Measurements from ENCODE around the gene H2BW1.
"Not testable (repeated sequence)": the region's sequence is repeated elsewhere in the genome, so short reads cannot be mapped to it uniquely, and the experiment has no call there.

H2BW1 gene

GRCh38 chrX:104013606-104014005, at the start of gene H2BW1:
Gene H2BW1, minus strand, starts transcription at chrX:104013708. Its CDS starts 132 bp downstream, at chrX:104013576.
- no peak for DNase-seq

DNA sequence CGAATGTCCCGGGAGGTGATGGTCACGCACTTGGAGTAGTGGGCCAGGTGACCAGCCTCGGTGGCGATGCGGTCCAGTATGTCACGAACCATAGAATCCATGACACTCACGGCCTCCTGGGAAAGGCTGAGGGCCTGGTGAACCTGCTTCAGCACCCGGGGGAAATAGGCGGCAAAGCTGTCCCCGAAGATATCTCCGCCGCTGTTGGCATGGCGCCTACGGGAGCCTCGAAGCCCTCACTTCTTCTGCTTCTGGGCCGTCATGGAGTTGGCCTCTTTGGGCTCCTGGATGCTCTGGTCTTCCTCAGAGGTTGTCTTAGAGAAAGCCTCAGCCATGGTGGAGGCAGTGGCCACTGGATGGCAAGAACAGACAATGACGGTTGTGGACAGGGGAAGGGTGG, 49.1 kb upstream of the H2BW1 start:
- not testable (repeated sequence) for DNase-seq

DNA sequence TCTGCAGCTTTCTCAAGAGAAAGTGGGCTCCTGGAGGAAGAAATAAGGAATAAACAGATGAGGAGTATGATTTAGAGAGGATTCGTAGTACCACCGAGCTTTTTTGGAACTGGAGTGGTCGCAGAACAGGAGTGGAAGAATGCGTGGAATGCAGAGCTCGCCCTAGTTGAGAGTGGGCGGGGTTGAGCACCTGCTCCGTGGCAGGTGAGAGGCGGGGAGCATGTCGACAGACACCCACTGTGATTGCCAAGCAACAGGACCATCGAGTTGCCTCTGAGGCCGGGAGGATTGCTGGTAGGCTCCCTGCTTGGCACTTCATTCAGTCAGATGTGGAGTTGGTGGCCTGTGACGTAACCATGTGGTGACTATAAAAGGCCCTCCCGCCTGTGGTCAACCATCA, 41.4 kb upstream of the H2BW1 start:
- DNase-seq, result not testable (repeated sequence)

- DNase-seq, result no peak
These were observed 33.7 kb upstream of the H2BW1 start for GRCh38 chrX:104047171-104047570.

DNA sequence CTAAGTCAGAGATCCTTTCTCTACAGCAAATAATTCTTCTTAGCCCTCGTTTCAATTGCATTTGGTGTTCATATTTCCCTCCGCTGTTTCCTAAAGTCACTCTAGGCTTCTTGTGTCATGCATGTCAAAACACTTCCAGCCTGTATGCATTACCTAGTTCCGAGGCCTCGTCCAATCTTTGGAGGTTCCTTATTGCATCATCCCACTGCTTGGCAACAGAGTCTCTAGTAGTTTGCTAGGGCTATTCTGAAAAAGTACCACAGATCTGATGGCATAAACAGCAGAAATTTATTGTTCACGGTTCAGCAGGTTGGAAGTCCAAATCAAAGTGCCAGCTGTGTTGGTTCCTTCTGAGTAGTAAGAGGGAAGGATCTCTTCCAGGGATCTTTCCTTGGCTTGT, 32.1 kb upstream of the H2BW1 start:
- no peak for DNase-seq

DNA sequence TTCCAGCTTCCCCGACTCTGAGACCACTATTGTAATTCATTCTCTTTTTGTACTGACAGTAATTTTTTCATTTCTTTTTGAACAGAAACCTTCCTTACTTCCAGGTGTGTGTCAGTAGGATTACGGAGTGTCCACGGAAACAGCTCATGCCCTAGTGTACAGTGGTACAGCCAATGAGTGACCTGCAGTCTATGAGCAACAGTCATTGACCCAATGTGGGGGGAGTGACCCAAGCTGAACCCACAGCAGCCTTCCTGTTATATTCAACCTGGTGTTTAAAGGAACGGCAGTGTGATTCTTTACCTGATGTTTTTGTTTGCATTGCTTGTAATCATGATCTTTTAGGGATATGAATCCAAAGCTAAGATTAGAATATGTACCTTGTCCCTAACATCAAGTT, 27.5 kb upstream of the H2BW1 start:
- no peak for DNase-seq

DNA sequence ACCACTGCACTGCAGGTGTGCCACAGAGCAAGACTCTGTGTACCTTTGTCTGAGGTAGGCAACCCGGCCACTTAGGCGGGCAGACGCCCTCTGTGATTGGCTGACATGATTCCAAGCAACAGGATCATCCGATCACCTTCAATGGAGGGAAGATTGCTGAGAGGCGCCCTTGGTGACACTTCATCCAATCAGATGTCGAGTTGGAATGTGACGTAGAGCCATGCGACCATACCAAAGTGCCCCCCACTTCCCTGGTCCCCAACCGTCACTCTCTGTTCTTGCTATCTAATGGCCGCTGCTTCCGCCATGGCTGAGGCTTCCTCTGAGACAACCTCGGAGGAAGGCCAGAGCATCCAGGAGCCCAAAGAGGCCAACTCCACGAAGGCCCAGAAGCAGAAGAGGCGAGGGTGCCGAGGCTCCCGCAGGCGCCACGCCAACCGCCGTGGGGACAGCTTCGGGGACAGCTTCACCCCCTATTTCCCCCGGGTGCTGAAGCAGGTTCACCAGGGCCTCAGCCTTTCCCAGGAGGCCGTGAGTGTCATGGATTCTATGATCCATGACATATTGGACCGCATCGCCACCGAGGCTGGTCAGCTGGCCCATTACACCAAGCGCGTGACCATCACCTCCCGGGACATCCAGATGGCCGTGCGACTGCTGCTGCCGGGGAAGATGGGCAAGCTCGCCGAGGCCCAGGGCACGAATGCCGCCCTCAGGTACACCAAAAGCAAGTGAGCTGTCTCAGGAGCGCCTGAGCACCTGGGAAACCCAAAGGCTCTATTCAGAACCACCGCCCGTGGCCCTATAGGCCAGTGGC, 26.4 kb upstream of the H2BW1 start, which contains the start of gene H2BW2:
Gene H2BW2 (plus strand): TSS at position 268 of the 817 bp plus-strand sequence. CDS start 39 bp downstream, at position 307.
- no peak for DNase-seq

- DNase-seq, result no peak
These were observed 4.6 kb upstream of the H2BW1 start for GRCh38 chrX:104018126-104018525.

GRCh38 chrX:104015576-104015975, 2.1 kb upstream of the H2BW1 start:
- not testable (repeated sequence) for DNase-seq

DNA sequence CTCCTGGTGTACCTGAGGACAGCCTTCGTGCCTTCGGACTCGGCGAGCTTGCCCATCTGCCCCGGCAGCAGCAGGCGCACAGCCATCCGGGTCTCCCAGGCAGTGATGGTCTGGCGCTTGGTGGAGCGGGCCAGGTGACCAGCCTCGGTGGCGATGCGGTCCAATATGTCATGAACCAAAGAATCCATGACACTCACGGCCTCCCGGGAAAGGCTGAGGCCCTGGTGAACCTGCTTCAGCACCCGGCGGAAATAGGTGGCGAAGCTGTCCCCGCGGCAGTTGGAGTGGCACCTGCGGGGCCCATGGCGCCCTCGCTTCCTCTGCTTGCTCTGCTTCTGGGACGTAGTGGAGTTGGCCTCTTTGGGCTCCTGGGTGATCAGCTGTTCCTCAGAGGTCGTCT, 350 bp downstream of the H2BW1 start:
- DNase-seq, result no peak

- DNase-seq, result no peak
These were observed 4.7 kb downstream of the H2BW1 start for GRCh38 chrX:104008831-104009230.

DNA sequence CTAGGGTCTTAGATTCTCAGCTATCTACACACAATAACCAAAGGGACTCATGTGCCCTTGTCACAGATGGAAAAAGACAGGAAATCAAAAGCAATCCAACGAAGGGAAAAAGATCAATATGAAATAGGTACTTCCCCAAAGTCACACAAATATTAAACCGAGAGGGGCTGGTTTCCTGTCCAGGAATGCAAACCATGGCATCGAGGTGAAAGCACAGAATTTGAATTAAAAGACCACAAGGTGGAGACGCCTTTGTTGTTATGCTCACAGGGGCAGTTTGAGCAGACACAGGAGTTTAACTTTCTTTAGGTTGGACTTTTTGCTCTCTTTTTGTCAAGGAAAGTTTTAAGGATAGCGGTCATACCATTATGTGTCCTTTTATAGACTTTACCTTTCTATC, 14.3 kb downstream of the H2BW1 start:
- DNase-seq, result no peak

- not testable (repeated sequence) for DNase-seq
These were observed 30.0 kb downstream of the H2BW1 start for GRCh38 chrX:103983508-103983907.

- not testable (repeated sequence) for DNase-seq
These were observed 50.9 kb downstream of the H2BW1 start, which contains the start of gene TMSB15B for GRCh38 chrX:103962411-103963278. Gene TMSB15B, plus strand, starts transcription at chrX:103962627.

Measured in CD4-positive, alpha-beta T cell treated with Interleukin-12 subunit alpha and Interleukin-12 subunit beta, for 1 hour (primary cell).